Vagina (tissue), 2 donors: ENCODE measurements around the gene KMT2B.

Experiments used
- POLR2A ChIP-seq, 2 donors: fragments of 450-650 bp; IDR thresholded peaks; one replicate each; pipeline ENCODE4 v1.6.1; 2017; ENCODE audit warnings: antibody characterized with exemption in 2 of 2, mild to moderate bottlenecking in 2 of 2, moderate library complexity in 2 of 2
- TF ChIP-seq, protein P1 (sequence below), 3 experiments: fragments of 450-650 bp in 2 of 3; fragments of 200-600 bp in 1 of 3; sonication (generic) in 1 of 3; IDR thresholded peaks; one replicate each; pipeline ENCODE4 v1.5.1; 2017 to 2019; ENCODE audit warnings: antibody characterized with exemption in 3 of 3, mild to moderate bottlenecking in 2 of 3, moderate library complexity in 2 of 3

- TF ChIP-seq POLR2A (IDR thresholded peaks at IDR 0.05) = no peak
- TF ChIP-seq, protein P1, sequence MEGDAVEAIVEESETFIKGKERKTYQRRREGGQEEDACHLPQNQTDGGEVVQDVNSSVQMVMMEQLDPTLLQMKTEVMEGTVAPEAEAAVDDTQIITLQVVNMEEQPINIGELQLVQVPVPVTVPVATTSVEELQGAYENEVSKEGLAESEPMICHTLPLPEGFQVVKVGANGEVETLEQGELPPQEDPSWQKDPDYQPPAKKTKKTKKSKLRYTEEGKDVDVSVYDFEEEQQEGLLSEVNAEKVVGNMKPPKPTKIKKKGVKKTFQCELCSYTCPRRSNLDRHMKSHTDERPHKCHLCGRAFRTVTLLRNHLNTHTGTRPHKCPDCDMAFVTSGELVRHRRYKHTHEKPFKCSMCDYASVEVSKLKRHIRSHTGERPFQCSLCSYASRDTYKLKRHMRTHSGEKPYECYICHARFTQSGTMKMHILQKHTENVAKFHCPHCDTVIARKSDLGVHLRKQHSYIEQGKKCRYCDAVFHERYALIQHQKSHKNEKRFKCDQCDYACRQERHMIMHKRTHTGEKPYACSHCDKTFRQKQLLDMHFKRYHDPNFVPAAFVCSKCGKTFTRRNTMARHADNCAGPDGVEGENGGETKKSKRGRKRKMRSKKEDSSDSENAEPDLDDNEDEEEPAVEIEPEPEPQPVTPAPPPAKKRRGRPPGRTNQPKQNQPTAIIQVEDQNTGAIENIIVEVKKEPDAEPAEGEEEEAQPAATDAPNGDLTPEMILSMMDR (IDR thresholded peaks at IDR 0.05) = peak in 2 of 3 experiments; percentile 30 to 47
Measured at GRCh38 chr19:35744430-35745327, 26.9 kb downstream of the KMT2B start.
